SW 1271 (cell line): ENCODE data around the gene PRRG1.
"Not testable (repeated sequence)": the region's sequence is repeated elsewhere in the genome, so short reads cannot be mapped to it uniquely, and the experiment has no call there.

Experiments
- DNase-seq, 2 experiments: peaks; one replicate each; lab custom pipeline; 2025; lab: John Stamatoyannopoulos, UW

Gene PRRG1

GRCh38 chrX:37378404-37378803, 29.2 kb downstream of the PRRG1 start:
- no peak for DNase-seq

DNA sequence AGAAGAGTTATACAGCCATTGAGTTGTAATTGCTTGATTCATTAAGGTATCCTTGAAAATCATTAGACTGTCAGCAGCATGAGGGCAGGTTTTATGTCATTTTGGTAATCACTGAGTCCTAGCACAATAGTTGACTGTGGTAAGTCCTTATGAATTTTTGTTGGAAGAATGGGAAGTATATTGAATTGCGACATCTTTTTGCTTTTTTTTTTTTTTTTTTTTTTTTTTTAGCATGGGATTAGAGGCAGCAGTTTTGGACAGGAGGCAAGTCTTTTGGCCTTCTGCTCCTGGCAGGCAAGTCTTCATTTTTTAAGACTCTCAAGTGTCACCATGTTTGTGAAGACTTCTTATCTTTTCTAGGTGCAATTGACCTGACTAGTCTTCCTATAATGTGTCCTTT, 29.7 kb downstream of the PRRG1 start:
- no peak for DNase-seq

DNA sequence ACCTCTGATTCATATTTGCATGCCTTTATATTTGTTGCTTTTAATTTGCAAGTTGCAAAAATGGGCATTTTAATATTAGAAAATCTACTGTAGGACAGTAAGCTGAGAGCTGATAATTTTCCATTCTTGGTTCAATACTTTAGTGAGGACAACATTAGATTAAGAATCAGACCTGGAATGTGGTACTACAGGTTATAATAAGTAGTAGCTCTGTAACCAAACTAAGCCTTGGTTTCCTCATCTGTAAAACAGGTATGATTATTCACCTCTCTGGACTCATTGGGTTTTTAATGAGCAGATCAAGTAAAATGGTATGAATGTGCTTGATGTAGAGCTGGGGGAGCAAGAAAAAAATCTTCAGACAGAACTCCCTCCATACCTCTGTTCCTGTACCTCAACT, 31.1 kb downstream of the PRRG1 start:
- DNase-seq: no peak

DNA sequence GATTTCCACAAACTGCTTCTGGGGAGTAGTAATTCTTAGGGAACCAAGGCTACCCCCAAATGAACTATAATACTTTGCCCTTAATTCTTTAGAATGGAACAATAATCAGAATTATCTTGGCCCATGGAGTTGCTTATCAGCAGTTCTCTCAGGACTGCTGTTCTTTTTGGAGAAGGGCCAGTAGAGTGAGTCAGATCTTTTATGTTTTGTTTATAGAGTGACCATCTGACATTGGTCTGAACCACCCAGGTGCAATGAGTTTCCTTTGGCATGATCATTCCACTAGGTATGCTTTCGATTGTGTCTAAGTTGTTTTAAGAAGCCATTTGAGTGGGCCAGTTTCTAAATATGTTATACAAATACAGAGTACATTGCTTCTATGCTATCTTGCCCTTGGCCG, 31.8 kb downstream of the PRRG1 start:
- peak in 1 of 2 experiments; percentile 2 for DNase-seq

DNA sequence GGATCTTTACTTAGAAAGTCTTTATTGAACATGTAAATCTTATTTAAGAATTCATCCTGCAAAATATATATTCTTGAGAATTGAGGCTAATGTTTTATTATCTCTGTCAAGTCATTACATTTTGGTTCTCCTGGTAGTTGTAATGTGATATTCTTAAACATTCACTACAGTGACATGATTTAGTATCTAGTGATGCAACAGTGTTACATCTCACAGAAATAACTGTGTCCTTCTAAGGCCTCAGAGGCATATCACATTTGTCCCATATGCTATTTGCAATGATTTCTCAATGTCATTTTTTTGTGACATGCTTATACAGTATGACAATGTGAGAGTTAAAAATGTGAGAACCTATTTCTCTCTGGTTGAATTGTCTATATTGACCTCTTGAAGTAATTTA, 34.1 kb downstream of the PRRG1 start:
- no peak for DNase-seq

GRCh38 chrX:37388413-37388812, 39.2 kb downstream of the PRRG1 start:
- DNase-seq: no peak

DNA sequence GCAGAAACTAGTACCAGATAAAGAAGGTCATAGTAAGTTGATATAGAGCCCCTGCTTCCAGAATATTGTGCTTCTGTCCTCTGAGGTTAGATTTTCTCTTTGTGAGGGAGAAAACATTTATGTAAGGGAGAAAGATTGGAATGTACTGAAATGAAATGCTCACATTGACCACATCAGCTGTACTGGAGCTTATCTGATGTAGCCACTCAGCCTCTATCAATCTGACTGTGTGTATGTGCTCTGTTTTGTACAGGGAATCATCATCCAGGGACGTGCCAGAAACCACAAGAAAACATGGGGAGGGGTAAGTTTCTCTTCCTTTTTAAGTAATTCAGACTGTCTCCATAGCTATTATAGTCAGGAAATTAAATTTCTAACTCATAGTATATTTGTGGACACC, 56.8 kb downstream of the PRRG1 start:
- no peak for DNase-seq

- DNase-seq: no peak
Measured at GRCh38 chrX:37407736-37408135, 58.6 kb downstream of the PRRG1 start.

GRCh38 chrX:37409278-37409677, 60.1 kb downstream of the PRRG1 start:
- no peak for DNase-seq

DNA sequence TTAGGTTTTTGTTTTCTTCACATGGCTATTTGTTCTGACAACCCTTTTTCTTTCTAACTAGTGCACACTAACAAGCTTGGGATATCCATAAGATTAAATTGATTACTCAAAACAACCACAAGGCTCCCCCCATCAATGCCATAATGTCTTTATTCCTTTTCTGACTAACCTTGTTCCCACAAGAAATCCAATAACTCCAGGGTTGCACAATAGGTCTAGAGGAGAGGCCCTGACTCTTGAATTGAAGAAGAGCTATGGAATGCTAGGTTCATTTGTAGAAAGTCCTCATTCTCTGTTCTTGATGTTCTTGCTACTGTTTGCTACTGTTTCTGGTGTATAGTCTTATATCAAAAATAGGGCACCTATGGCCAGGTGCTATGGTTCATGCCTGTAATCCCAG, 71.0 kb downstream of the PRRG1 start:
- DNase-seq: no peak

DNA sequence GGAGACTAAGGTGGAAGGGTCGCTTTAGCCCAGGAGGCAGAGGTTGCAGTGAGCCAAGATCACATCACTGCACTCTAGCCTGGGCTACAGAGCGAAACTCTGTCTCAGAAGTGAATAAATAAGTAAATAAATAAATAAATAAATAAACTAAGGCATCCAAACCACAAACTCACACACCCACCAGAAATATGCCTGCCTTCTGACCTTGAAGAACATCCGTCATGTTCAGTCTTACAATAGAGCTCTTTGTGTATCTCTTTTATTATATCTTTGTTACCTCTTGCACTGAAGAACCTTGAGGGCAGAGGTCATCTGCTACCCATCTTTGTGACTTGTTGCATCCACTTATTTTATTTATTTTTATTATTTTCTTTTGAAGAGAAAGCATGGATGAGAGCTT, 71.6 kb downstream of the PRRG1 start:
- no peak for DNase-seq

- no peak for DNase-seq
Measured at GRCh38 chrX:37424000-37424429, 74.9 kb downstream of the PRRG1 start.

- DNase-seq: no peak
Measured at GRCh38 chrX:37425370-37425769, 76.2 kb downstream of the PRRG1 start.

DNA sequence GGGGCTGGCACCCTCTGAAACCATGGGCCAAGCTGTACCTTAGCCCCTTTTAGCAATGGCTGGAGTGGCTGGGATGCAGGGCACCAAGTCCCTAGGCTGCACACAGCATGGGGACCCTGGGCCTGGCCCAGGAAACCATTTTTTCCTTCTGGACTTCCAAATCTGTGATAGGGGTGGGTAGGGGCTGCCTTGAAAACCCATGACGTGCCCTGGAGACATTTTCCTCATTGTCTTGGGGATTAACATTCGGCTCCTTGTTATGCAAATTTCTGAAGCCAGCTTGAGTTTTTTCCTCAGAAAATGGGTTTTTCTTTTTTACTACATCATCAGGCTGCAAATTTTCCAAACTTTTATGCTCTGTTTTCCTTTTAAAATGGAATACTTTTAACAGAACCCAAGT, 79.8 kb downstream of the PRRG1 start:
- not testable (repeated sequence) for DNase-seq

GRCh38 chrX:37434362-37434761, 85.2 kb downstream of the PRRG1 start:
- no peak for DNase-seq

DNA sequence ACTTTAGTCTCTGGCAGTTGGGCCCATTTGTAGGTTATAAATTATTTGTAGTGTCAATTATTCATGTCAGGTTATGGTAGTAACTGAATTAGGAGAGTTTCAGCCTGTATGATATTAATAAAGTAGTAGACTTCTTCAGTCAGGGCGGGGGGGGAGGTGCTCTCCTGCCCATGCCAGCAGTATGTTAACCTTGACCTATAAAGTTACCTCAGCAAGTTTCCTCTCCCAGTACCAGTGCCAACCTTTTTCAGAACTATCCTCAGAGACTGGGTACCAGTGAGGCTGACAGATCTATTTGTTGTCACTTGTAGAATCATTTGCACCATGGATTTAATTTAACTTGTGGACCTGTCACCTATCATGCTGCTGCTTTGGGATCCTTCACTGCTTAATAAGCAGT, 88.0 kb downstream of the PRRG1 start:
- no peak for DNase-seq

GRCh38 chrX:37441377-37441776, 92.2 kb downstream of the PRRG1 start:
- no peak for DNase-seq

GRCh38 chrX:37445182-37445581, 96.0 kb downstream of the PRRG1 start:
- DNase-seq: no peak

DNA sequence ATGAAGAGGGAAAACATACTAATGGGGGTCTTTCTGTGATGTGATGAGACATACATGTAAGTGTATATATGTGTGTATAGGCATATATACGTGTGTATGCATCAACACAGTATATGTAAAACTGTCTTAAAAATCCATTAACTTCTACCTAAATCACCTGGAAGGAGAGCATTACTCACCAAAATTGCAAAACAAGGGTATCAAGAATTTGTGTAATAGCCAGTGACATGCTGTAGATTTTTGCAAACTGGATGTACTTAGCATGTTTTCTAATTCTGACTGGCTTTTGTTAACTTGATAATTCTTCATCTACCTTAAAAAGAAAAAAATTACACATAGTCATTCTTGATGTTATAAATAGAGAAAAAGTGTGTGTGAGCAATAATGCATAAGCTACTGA, 104.7 kb downstream of the PRRG1 start:
- no peak for DNase-seq

- DNase-seq: peak; percentile 3 to 61
Measured at GRCh38 chrX:37454537-37455285, 105.5 kb downstream of the PRRG1 start.

DNA sequence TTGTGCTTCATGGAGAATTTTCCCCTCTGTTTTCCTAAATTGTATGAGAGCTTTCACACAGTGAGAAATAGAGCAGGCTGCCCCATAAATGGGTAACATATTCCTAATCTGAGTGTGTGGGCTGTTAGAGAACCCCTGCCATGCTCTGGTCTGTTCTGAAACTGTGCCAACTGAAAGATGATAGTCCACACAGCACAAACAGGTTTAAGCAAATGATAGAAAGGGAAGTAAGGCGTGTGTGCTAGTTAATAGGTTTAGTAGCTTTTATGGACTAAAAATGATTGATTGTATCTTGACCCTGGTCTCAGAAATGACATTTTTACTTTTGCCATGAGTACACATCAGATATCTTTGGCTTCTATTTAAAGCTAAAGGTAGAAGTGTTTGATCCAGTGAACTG, 106.2 kb downstream of the PRRG1 start:
- peak in 1 of 2 experiments; percentile 0 for DNase-seq

GRCh38 chrX:37460285-37460684, 111.1 kb downstream of the PRRG1 start:
- not testable (repeated sequence) for DNase-seq

DNA sequence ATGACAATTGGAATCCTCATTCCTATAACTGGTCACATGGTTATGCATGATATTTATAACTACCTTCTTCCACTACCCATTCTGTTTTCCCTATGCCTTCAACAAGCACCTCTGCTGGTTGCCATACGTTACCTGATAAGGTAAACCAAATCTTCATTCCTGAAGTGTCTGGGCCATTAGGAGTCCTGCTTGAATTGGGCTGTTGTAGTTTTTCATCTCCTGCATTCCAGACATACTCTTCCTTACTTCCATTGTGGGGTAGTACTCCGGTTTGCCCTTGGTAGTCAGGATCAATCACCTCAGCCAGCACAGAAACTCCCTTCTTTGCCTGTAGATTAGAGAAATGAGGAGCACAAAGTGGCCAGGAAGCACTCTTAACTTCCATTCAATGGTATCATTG, 113.2 kb downstream of the PRRG1 start:
- DNase-seq: no peak

DNA sequence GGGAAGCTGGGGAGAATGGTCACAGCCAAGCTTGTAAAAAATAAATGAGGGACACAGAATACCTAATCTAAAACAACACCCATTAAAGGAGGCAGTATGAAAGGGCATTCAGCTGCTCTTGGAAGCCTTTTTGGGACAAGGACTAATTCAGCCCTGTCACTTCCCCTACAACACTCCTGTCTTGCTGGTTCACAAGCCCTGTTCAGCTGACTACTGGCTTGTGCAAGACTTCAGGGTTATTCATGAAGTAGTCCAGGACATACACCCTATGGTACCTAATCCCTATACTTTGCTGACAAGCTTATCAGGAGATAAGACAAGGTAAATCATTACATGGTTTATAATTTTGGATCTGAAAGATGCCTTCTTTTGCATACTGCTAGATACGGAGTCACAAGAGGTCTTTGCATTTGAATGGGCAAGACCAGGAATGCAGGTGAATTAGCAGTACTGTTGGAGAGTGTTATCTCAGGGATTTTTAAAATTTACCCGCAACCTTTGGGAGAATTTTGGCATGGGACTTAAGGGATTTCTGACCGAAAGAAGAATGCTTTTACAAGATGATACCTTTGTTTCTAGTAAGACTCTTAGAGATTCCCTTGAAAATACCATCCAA, 119.1 kb downstream of the PRRG1 start:
- no peak for DNase-seq
